ENCODE data around the gene PLCL2.

DNA sequence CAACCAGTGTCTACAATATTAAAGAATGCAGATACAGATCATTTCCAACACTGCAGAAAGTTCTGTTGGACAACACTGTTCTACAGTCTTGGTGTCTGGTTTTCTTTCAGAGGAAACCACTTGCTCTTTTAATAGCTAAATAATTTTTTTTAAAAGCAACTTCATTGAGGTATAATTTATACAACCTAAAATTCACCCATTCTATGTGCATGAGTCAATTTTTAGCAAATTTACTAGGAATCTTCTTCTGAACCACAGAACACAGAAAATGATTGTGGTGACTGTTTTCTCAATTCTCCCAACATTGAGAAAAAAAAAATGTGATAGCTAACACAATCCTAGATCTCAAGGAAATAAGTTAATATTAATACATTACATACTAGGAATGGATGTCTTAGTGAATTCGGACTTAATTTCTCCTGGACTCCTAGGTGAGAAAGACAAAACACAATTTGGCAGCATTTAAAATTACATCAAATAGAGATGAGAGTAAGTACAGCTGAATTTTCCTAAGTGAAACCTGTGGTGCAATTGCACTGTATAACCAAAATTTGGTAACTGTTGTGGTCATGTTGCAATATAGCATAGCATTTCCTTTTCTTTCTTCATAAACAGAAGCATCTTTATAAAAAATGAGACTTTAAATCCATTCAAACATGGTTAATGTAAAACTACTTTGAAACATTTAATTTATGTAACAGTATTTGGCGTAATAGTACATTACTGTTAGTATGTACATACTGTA, 15.3 kb upstream of the PLCL2 start:
- TF ChIP-seq POLR2A (IDR thresholded peaks at IDR 0.05; ENCODE audit: low read depth, low read length) (no peak), POLR2AphosphoS5 (IDR thresholded peaks at IDR 0.05; ENCODE audit: low read depth, low read length) (no peak), TAF1 (IDR thresholded peaks at IDR 0.05; ENCODE audit: borderline replicate concordance, low read depth, low read length) (no peak)
